ENCODE measurements around the gene CELF4.

CELF4 gene

GRCh38 chr18:37546272-37546537 lies 19.4 kb downstream of the CELF4 start:
- Histone ChIP-seq H3K9me3 (ENCODE audit: severe bottlenecking) (no peaks in the 10 kb centered on the region), H3K4me3 (ENCODE audit: low read depth, low read length) (no peak overlapping the region), H3K27ac (no peak overlapping the region), H3K36me3 (no peaks in the 10 kb centered on the region), H3K27me3 (ENCODE audit: insufficient read depth, low read depth, severe bottlenecking) (no peaks in the 10 kb centered on the region)
- DNase-seq: no peak
- TF ChIP-seq, protein P1, sequence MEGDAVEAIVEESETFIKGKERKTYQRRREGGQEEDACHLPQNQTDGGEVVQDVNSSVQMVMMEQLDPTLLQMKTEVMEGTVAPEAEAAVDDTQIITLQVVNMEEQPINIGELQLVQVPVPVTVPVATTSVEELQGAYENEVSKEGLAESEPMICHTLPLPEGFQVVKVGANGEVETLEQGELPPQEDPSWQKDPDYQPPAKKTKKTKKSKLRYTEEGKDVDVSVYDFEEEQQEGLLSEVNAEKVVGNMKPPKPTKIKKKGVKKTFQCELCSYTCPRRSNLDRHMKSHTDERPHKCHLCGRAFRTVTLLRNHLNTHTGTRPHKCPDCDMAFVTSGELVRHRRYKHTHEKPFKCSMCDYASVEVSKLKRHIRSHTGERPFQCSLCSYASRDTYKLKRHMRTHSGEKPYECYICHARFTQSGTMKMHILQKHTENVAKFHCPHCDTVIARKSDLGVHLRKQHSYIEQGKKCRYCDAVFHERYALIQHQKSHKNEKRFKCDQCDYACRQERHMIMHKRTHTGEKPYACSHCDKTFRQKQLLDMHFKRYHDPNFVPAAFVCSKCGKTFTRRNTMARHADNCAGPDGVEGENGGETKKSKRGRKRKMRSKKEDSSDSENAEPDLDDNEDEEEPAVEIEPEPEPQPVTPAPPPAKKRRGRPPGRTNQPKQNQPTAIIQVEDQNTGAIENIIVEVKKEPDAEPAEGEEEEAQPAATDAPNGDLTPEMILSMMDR (IDR thresholded peaks at IDR 0.05; ENCODE audit: low read depth, low read length): no peak

DNA sequence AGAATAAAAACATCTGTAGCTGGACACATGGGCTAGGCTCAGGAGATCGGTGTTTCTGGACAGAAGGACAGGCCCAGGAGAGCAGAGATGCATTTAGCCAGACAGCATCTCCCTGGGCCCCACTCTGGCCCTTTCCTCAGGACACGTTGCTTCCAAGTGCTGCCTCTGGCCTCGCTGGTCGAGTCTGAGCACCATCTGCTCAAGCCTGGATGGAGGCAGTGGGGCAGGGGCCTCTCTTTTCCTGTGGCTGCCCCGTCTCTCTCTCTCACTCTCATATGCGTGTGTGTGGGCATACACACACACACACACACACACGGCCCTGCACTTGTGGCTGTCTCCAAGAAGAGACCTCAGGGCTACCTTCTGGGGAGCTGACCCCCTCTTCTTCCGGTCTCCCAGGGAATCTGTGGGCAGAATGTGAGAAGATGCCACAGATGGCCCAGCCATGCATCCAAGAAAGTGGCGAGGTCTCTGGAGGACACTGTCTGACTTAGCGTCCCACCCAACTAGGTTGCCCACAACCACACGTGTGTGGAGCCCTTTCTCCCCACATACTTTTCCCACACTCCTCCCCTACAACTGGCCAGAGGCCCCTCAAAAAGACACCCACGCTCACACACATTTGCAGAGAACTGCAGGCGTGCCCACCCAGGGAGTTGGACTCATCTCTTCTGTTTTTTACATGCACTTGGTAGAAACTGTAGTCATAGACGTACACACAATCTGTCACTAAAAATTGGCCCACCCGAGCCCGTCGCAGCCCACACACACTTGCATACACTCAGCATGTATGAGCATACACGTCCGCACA lies 19.9 kb downstream of the CELF4 start:
- H3K27ac ChIP-seq: no peak overlapping the region
- TF ChIP-seq, protein P1 (IDR thresholded peaks at IDR 0.05; ENCODE audit: low read depth, low read length): no peak
- DNase-seq: no peak
- no peaks in the 10 kb centered on the region for H3K27me3 ChIP-seq (ENCODE audit: insufficient read depth, low read depth, severe bottlenecking)
- H3K9me3 ChIP-seq (ENCODE audit: severe bottlenecking): no peaks in the 10 kb centered on the region
- no peaks in the 10 kb centered on the region for H3K36me3 ChIP-seq
- no peak overlapping the region for H3K4me3 ChIP-seq (ENCODE audit: low read depth, low read length)

DNA sequence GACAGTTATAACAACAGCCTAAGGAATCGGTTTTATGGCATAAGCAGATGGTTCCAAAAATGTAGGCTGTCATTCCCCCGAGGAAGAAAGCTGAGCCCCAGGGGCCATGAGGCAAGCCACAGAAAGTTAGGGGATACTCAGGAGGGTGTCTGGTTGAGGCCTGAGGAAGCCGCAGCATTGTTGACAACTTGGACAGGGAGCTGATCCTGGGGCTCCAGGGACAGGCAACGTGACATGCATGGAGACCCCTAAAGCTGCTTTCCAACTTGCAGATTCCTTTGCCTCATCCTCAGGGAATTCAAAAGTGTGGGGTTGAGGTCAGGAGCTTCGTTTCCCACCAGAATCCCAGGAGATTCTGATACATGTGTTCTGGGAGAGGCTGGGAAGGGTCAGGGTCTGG lies 20.9 kb downstream of the CELF4 start:
- H3K36me3 ChIP-seq: no peaks in the 10 kb centered on the region
- no peaks in the 10 kb centered on the region for H3K27me3 ChIP-seq (ENCODE audit: insufficient read depth, low read depth, severe bottlenecking)
- no peak overlapping the region for H3K4me3 ChIP-seq (ENCODE audit: low read depth, low read length)
- DNase-seq: no peak
- TF ChIP-seq, protein P1 (IDR thresholded peaks at IDR 0.05; ENCODE audit: low read depth, low read length): no peak
- H3K9me3 ChIP-seq (ENCODE audit: severe bottlenecking): no peaks in the 10 kb centered on the region
- H3K27ac ChIP-seq: no peak overlapping the region

- Histone ChIP-seq H3K27ac (no peak overlapping the region), H3K36me3 (no peaks in the 10 kb centered on the region), H3K9me3 (ENCODE audit: severe bottlenecking) (no peaks in the 10 kb centered on the region), H3K27me3 (ENCODE audit: insufficient read depth, low read depth, severe bottlenecking) (no peaks in the 10 kb centered on the region), H3K4me3 (ENCODE audit: low read depth, low read length) (no peak overlapping the region)
- DNase-seq: no peak
- TF ChIP-seq, protein P1 (IDR thresholded peaks at IDR 0.05; ENCODE audit: low read depth, low read length): no peak
Measured at GRCh38 chr18:37544217-37544616, 21.4 kb downstream of the CELF4 start.

GRCh38 chr18:37543321-37543720 lies 22.3 kb downstream of the CELF4 start:
- no peak for DNase-seq
- Histone ChIP-seq H3K27me3 (ENCODE audit: insufficient read depth, low read depth, severe bottlenecking) (no peaks in the 10 kb centered on the region), H3K9me3 (ENCODE audit: severe bottlenecking) (no peaks in the 10 kb centered on the region), H3K36me3 (no peaks in the 10 kb centered on the region), H3K4me3 (ENCODE audit: low read depth, low read length) (no peak overlapping the region), H3K27ac (no peak overlapping the region)
- TF ChIP-seq, protein P1 (IDR thresholded peaks at IDR 0.05; ENCODE audit: low read depth, low read length): no peak

DNA sequence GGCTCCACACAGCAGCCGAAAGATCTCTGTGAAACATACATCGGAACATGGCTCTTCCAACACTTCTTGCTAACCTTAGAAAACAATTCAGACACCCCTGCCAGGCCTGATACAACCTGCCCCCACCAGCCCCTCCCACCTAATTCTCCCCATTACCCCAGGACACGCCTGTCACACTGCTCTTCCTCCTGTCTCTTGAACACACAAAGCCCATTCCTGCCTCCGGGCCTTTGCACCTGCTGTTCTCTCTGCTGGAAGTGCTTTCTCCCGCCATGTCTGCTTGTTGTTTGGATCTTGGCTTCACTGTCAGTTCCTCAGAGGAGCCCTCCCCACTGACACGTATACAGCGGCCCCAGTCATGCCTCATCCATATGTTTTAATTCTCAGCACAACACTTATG lies 24.1 kb downstream of the CELF4 start:
- Histone ChIP-seq H3K9me3 (ENCODE audit: severe bottlenecking) (no peaks in the 10 kb centered on the region), H3K27ac (no peak overlapping the region), H3K36me3 (no peaks in the 10 kb centered on the region), H3K27me3 (ENCODE audit: insufficient read depth, low read depth, severe bottlenecking) (no peaks in the 10 kb centered on the region), H3K4me3 (ENCODE audit: low read depth, low read length) (no peak overlapping the region)
- TF ChIP-seq, protein P1 (IDR thresholded peaks at IDR 0.05; ENCODE audit: low read depth, low read length): no peak
- DNase-seq: no peak
